ENCODE results near the gene CCDC91.

CCDC91 gene

GRCh38 chr12:28543021-28543890 lies 353.0 kb downstream of the CCDC91 start:
- no peak for DNase-seq

GRCh38 chr12:28550757-28551704 lies 360.8 kb downstream of the CCDC91 start:
- DNase-seq = peak; percentile 78

GRCh38 chr12:28552251-28552970 lies 362.2 kb downstream of the CCDC91 start:
- DNase-seq = no peak

- DNase-seq = no peak
These were observed 365.5 kb downstream of the CCDC91 start for GRCh38 chr12:28555748-28556147.

GRCh38 chr12:28558250-28558649 lies 368.0 kb downstream of the CCDC91 start:
- no peak for DNase-seq

- no peak for DNase-seq
These were observed 373.0 kb downstream of the CCDC91 start for GRCh38 chr12:28563286-28563685.

- peak; percentile 82 for DNase-seq
These were observed 373.7 kb downstream of the CCDC91 start for GRCh38 chr12:28563936-28564335.

- peak; percentile 92 for DNase-seq
These were observed 377.9 kb downstream of the CCDC91 start for GRCh38 chr12:28568118-28568517.

- peak; percentile 90 for DNase-seq
These were observed 378.4 kb downstream of the CCDC91 start for GRCh38 chr12:28568704-28569103.

GRCh38 chr12:28569698-28570411 lies 379.6 kb downstream of the CCDC91 start:
- DNase-seq = peak; percentile 95

GRCh38 chr12:28570811-28571210 lies 380.6 kb downstream of the CCDC91 start:
- DNase-seq = no peak

GRCh38 chr12:28574746-28575592 lies 384.7 kb downstream of the CCDC91 start:
- no peak for DNase-seq

GRCh38 chr12:28575593-28576205 lies 385.4 kb downstream of the CCDC91 start:
- DNase-seq = no peak

- peak; percentile 41 for DNase-seq
These were observed 388.1 kb downstream of the CCDC91 start for GRCh38 chr12:28578361-28578760.

GRCh38 chr12:28578833-28579252 lies 388.6 kb downstream of the CCDC91 start:
- DNase-seq = peak; percentile 26

- no peak for DNase-seq
These were observed 392.6 kb downstream of the CCDC91 start for GRCh38 chr12:28582672-28583376.

GRCh38 chr12:28583701-28584261 lies 393.5 kb downstream of the CCDC91 start:
- DNase-seq = peak; percentile 29

- DNase-seq = no peak
These were observed 394.9 kb downstream of the CCDC91 start for GRCh38 chr12:28585146-28585545.

- DNase-seq = no peak
These were observed 396.2 kb downstream of the CCDC91 start for GRCh38 chr12:28586481-28586880.

Measured in fibroblast of skin of abdomen (primary cell).